ENCODE measurements around the gene TSPEAR. TPM values are rescaled to one million over a fixed set of nuclear protein-coding genes. Genes with fewer than 3 reads are reported as not detected.

Gene TSPEAR
- total RNA-seq, 1 donor from 2014 or later, result 0.15 TPM

- Mint-ChIP-seq H3K36me3 (ENCODE audit: low read depth) (no peaks in the 10 kb centered on the region), H3K27me3 (ENCODE audit: low read depth) (peaks cover 7% of the 10 kb centered on the region), H3K4me1 (ENCODE audit: low read depth) (no peaks in the 10 kb centered on the region), H3K27ac (ENCODE audit: unreplicated experiment) (no peak overlapping the region), H3K4me3 (ENCODE audit: unreplicated experiment) (no peak overlapping the region), H3K9me3 (ENCODE audit: low read depth) (no peaks in the 10 kb centered on the region)
- no peak for TF ChIP-seq CTCF (IDR thresholded peaks at IDR 0.05)
- peak; percentile 73 for DNase-seq (ENCODE audit: low spot score)
Measured at GRCh38 chr21:44512496-44513388, 198.6 kb downstream of the TSPEAR start.

GRCh38 chr21:44511938-44512275 lies 199.5 kb downstream of the TSPEAR start:
- no peak overlapping the region for H3K4me3 Mint-ChIP-seq (ENCODE audit: unreplicated experiment)
- no peaks in the 10 kb centered on the region for H3K4me1 Mint-ChIP-seq (ENCODE audit: low read depth)
- H3K36me3 Mint-ChIP-seq (ENCODE audit: low read depth), result no peaks in the 10 kb centered on the region
- H3K9me3 Mint-ChIP-seq (ENCODE audit: low read depth), result no peaks in the 10 kb centered on the region
- no peak overlapping the region for H3K27ac Mint-ChIP-seq (ENCODE audit: unreplicated experiment)
- TF ChIP-seq CTCF (IDR thresholded peaks at IDR 0.05), result no peak
- H3K27me3 Mint-ChIP-seq (ENCODE audit: low read depth), result peaks cover 6% of the 10 kb centered on the region
- DNase-seq (ENCODE audit: low spot score), result peak; percentile 70

GRCh38 chr21:44511219-44511937 lies 200.0 kb downstream of the TSPEAR start:
- H3K36me3 Mint-ChIP-seq (ENCODE audit: low read depth), result no peaks in the 10 kb centered on the region
- no peaks in the 10 kb centered on the region for H3K9me3 Mint-ChIP-seq (ENCODE audit: low read depth)
- H3K27me3 Mint-ChIP-seq (ENCODE audit: low read depth), result peaks cover 6% of the 10 kb centered on the region
- no peak overlapping the region for H3K4me3 Mint-ChIP-seq (ENCODE audit: unreplicated experiment)
- TF ChIP-seq CTCF (IDR thresholded peaks at IDR 0.05), result no peak
- peak; percentile 40 for DNase-seq (ENCODE audit: low spot score)
- no peak overlapping the region for H3K27ac Mint-ChIP-seq (ENCODE audit: unreplicated experiment)
- H3K4me1 Mint-ChIP-seq (ENCODE audit: low read depth), result no peaks in the 10 kb centered on the region

GRCh38 chr21:44510508-44511218 lies 200.7 kb downstream of the TSPEAR start:
- H3K9me3 Mint-ChIP-seq (ENCODE audit: low read depth), result no peaks in the 10 kb centered on the region
- peaks cover 5% of the 10 kb centered on the region for H3K4me1 Mint-ChIP-seq (ENCODE audit: low read depth)
- DNase-seq (ENCODE audit: low spot score), result peak; percentile 75
- peak; percentile 84 for TF ChIP-seq CTCF (IDR thresholded peaks at IDR 0.05)
- H3K27me3 Mint-ChIP-seq (ENCODE audit: low read depth), result peaks cover 7% of the 10 kb centered on the region
- no peak overlapping the region for H3K27ac Mint-ChIP-seq (ENCODE audit: unreplicated experiment)
- H3K4me3 Mint-ChIP-seq (ENCODE audit: unreplicated experiment), result no peak overlapping the region
- no peaks in the 10 kb centered on the region for H3K36me3 Mint-ChIP-seq (ENCODE audit: low read depth)

- Mint-ChIP-seq H3K36me3 (ENCODE audit: low read depth) (no peaks in the 10 kb centered on the region), H3K9me3 (ENCODE audit: low read depth) (no peaks in the 10 kb centered on the region), H3K27me3 (ENCODE audit: low read depth) (peaks cover 6% of the 10 kb centered on the region), H3K4me3 (ENCODE audit: unreplicated experiment) (no peak overlapping the region), H3K4me1 (ENCODE audit: low read depth) (peaks cover 7% of the 10 kb centered on the region), H3K27ac (ENCODE audit: unreplicated experiment) (no peak overlapping the region)
- DNase-seq (ENCODE audit: low spot score), result peak; percentile 80
- no peak for TF ChIP-seq CTCF (IDR thresholded peaks at IDR 0.05)
Measured at GRCh38 chr21:44510109-44510507, 201.3 kb downstream of the TSPEAR start.

All from chondrocyte (in vitro differentiated cells).